HG03064 (cell line): ENCODE measurements around the gene BHMT.

Source experiments
- ATAC-seq: cut with Tn5 transposase; IDR thresholded peaks from one replicate; pipeline ENCODE4 v1.9.1; 2021; ENCODE audit warnings: low read depth; ENCODE audit not compliant: unreplicated experiment

The BHMT gene

GRCh38 chr5:79111387-79111959 lies at the start of gene BHMT:
BHMT (plus strand) TSS chr5:79111809; CDS start chr5:79111886, 77 bp downstream.
- ATAC-seq, result no peak

- ATAC-seq, result no peak
Observed at GRCh38 chr5:79062436-79062835, 49.2 kb upstream of the BHMT start.

GRCh38 chr5:79069488-79070349 lies 41.9 kb upstream of the BHMT start, which contains the start of the genes BHMT2 and DMGDH:
BHMT2 (plus strand) TSS chr5:79069767; CDS start chr5:79069783, 16 bp downstream.
DMGDH (minus strand) TSS chr5:79069674; CDS start chr5:79069620, 54 bp downstream.
- no peak for ATAC-seq

- ATAC-seq, result no peak
Observed at GRCh38 chr5:79070350-79070667, 41.3 kb upstream of the BHMT start.

- ATAC-seq, result no peak
Observed at GRCh38 chr5:79074641-79075040, 37.0 kb upstream of the BHMT start.

- no peak for ATAC-seq
Observed at GRCh38 chr5:79075646-79076426, 35.8 kb upstream of the BHMT start.

GRCh38 chr5:79076819-79077218 lies 34.8 kb upstream of the BHMT start:
- ATAC-seq, result no peak

GRCh38 chr5:79077680-79078365 lies 33.8 kb upstream of the BHMT start:
- no peak for ATAC-seq

GRCh38 chr5:79080804-79081203 lies 30.8 kb upstream of the BHMT start:
- ATAC-seq, result no peak

GRCh38 chr5:79081779-79082178 lies 29.8 kb upstream of the BHMT start:
- ATAC-seq, result no peak

GRCh38 chr5:79086116-79086515 lies 25.5 kb upstream of the BHMT start:
- ATAC-seq, result no peak

- ATAC-seq, result no peak
Observed at GRCh38 chr5:79088507-79088906, 23.1 kb upstream of the BHMT start.

GRCh38 chr5:79091064-79091463 lies 20.5 kb upstream of the BHMT start:
- no peak for ATAC-seq

- no peak for ATAC-seq
Observed at GRCh38 chr5:79093762-79094161, 17.8 kb upstream of the BHMT start.

- ATAC-seq, result no peak
Observed at GRCh38 chr5:79105868-79106267, 5.7 kb upstream of the BHMT start.

- ATAC-seq, result no peak
Observed at GRCh38 chr5:79107020-79107796, 4.4 kb upstream of the BHMT start.

GRCh38 chr5:79108086-79108485 lies 3.5 kb upstream of the BHMT start:
- ATAC-seq, result no peak

GRCh38 chr5:79108792-79109191 lies 2.8 kb upstream of the BHMT start:
- no peak for ATAC-seq

GRCh38 chr5:79109527-79110492 lies 1.8 kb upstream of the BHMT start:
- no peak for ATAC-seq
